NCI-H774 (cell line): ENCODE data around the gene SYTL1.

Source experiments
- DNase-seq: peaks from one replicate; lab custom pipeline; 2025; lab: John Stamatoyannopoulos, UW

The SYTL1 gene

GRCh38 chr1:27318596-27318995 lies 23.2 kb upstream of the SYTL1 start:
- DNase-seq: no peak

- DNase-seq: peak; percentile 91
Observed at GRCh38 chr1:27321813-27322568, 19.8 kb upstream of the SYTL1 start, which contains the start of gene TMEM222. Gene TMEM222 (plus strand): TSS chr1:27322163. CDS start chr1:27322198, 35 bp downstream.

DNA sequence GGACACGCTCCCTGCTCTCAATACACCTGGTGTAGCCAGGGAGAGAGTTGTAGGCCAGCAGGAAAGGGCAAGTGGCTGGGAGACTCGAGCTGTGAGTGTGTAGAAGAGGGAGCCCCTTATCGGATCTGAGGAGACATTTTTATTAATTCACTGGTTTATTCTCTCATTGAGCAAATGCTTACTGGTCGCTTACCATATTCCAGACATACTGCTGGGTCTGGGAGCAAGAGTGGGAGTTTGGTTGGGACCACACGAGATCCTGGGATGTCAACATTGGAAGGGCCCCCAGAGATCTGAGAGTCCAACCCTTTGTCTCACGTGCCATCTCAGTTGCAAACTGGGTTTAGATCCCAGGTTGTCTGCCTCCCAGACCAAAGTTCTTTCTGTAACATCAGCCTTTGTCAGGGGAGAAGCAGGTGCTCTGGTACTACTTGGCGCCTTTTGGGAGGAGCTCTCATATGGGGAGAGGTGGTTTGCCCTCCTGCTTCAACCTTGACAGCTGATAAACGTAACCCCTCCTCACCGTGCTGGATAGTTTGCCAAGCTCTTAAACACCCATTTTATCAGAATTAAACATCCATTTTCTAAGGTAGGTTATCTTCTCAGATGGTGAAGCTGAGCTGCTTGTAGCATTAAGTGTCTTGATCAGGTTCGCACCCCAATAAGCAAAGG lies 19.1 kb upstream of the SYTL1 start:
- no peak for DNase-seq

- no peak for DNase-seq
Observed at GRCh38 chr1:27325286-27325685, 16.5 kb upstream of the SYTL1 start.

- no peak for DNase-seq
Observed at GRCh38 chr1:27327964-27328363, 13.9 kb upstream of the SYTL1 start.

GRCh38 chr1:27330786-27331185 lies 11.0 kb upstream of the SYTL1 start:
- DNase-seq: no peak

DNA sequence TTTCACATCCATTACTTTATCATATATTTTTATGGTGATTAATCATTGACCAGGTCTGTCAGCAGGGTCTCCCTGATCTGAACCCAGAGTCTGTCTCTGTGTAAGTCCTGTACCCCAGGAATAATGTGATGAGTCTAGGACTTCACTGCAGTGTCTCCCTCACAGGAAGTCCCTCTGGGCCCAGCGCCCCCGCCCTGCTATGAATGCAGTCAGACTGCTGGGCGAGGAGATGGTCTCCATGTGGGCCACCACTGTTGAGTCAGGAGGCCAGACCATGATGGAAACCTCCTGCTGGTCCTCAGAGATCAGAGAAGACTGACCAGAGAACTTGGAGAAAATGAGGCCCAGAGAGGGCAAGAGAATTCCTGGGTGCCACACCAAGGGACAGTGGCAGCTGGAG lies 10.4 kb upstream of the SYTL1 start:
- DNase-seq: no peak

- DNase-seq: no peak
Observed at GRCh38 chr1:27331922-27332321, 9.9 kb upstream of the SYTL1 start.

DNA sequence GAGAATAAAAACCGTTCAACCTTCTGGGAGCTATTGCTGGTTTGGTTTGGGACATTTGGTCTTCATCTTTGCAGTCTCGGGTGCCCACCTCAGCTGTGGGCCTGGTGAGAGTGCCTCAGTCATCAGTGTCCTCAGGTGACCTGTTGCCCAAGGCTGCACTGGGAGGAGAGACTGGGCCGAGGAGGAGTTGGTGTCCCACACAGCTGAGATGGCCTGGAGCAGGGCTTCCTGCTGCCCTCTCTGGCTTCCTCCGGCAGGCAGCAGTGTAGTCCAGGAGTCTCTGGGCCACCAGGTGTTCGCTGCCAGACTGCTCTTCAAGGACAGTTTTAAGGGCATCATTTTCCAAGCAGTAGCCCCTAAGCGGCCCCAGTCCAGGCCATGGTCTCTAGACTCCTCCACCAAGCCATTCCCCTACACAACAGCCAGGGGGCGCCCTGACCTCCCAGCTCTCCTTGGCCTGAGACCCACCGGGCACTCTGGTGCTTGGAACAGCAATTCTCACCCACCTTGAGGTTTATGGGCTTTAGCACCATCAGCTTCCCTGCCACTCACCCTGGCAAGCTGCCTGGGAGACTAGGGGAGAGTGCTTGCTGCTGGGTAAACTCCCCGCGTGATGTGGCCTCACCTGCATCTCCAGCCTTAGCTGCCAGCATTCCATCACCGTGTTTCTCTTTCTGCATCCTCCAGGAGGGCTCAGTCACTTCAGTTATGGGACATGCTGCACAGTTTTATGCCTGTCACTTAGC lies 9.1 kb upstream of the SYTL1 start:
- DNase-seq: no peak

GRCh38 chr1:27333717-27334279 lies 8.0 kb upstream of the SYTL1 start:
- DNase-seq: no peak

DNA sequence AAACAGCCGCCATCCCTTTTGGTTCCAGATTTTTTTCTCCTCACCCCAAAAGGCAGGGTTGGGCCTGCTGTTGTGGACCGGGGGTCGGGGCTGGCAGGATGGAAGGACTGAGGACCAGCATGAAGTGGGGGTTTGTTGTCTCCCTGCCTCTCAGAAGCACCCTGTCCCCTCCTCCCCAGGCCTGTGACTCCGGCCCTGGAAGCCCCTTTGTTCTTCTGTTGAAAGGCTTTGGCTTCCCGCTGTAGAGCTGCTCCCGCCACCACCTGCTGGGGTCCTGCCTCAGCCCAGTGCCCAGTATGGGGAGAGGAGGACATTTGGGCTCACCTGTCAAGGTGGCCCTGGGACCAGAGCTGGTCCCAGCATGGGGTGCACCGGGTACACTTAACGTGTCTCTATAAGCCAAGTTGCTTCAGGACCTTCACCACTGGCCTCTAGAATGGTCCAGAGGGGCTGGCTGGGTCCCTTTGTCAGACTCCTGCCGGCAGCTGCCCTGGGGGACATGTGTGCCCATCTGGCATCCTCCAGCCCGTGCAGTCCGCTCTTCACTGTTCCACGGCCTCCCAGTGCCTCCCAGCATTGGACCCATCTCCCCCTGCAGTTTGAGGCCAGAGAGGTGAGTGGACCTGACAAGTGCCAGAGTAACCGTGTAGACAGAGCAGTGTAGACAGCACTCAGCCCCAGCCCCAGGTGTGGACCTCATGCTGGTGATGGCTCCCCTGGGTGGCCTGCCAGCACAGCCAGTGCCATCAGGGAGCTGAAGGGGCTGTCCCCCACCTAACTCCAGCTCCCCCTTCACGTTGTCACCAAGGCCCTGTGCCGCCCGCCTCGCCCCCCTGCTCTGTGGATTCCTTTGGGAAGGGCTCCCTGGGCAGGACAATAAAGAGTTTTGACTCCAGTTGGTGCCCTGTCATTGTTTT lies 6.1 kb upstream of the SYTL1 start:
- DNase-seq: no peak

DNA sequence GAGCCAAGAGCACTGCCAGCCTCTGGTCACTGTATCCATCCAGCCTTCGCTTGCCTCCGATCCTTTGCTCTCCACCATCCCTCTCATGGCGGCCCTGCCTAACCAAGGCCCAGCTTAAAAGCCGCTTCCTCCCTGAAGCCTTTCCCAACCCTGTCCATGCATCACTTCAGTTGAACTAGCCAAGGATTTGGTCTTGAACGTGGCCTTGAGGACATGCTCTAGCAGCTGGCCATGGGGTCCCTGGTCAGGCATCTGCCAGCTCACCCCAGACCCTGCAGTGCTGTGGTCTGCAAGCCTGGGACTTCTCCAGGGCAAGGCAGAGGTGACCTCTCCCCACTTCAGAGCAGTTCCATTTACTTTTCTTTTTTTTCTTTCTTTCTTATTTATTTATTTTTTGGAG lies 5.1 kb upstream of the SYTL1 start:
- DNase-seq: no peak

DNA sequence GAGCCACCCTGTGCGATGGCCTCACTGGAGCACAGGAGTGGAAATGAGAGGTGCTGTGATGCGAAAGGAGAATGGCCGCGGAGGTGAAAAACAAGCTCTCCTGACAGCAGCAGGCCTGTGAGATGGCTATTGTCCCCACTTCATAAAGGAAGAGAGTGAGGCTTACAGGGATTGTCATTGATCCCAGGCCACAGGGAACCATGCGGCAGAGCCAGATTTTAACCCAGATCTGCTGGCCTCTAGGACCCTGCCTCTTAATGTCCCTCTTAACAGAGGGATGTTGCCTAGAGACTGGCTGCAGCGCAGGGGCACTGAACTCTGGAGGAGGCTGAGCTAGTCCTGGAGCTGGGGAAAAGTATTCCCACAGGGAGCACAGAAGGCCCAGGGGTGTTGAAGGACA lies 3.1 kb upstream of the SYTL1 start:
- DNase-seq: no peak

DNA sequence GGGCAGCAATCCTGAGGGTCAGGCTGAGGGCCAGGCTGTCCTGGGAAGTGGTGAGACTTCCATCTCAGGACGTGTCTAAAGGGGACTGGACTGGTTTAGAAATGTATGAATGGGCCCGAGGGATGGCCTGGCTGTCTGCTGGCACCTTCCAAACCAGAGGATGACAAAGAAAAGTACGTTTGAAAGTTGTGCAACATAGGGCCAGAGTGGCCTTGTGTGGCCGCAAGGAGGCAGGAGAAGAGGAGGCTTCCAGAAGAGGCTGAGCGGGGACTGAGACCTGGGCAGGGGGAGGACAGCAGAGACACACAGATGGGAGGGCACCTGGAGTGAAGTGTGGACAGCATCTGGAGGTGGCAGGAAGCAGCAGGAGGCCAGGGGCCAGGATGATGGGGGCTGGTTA lies 2.6 kb upstream of the SYTL1 start:
- no peak for DNase-seq

DNA sequence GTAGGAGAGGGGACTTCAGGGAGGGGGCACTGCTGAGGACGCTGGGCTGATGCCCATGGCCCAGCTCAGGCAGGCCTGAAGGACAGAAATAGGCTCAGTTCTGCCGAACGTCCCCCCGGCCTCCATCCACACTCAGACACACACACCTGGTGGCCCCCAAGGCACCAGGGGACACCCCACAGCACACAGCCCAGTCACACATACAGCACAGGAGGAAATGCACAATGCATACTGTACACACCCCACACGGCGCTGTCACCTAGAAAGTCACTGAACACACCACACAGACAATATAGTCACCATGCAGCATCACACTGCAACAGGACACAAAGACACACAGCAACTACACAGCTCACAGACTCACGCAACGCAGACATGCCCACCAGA lies 562 bp downstream of the SYTL1 start:
- no peak for DNase-seq

- DNase-seq: no peak
Observed at GRCh38 chr1:27342778-27343638, 1.2 kb downstream of the SYTL1 start.

- no peak for DNase-seq
Observed at GRCh38 chr1:27343639-27344025, 1.8 kb downstream of the SYTL1 start.

- no peak for DNase-seq
Observed at GRCh38 chr1:27345272-27345671, 3.5 kb downstream of the SYTL1 start.

DNA sequence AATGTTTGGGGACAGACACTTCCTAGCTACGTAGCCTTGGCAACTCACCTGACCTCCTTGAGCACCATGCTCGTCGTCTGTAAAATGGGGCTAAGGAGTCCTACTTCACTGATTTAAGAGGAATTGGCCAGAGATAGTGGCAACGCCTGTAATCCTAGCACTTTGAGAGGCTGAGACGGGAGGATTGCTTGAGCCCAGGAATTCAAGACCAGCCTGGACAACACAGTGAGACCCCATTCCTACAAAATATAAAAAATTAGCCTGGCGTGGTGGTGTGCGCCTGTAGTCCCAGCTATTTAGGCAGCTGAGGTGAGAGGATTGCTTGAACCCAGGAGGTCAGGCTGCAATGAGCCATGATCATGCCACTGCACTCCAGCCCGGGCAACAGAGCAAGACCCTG lies 4.5 kb downstream of the SYTL1 start:
- DNase-seq: no peak

GRCh38 chr1:27346991-27347624 lies 5.3 kb downstream of the SYTL1 start:
- DNase-seq: no peak
